Kidney epithelial cell (primary cell): ENCODE measurements around the gene RIPPLY1. TPM values are rescaled to one million over a fixed set of nuclear protein-coding genes. Genes with fewer than 3 reads are reported as not detected.

Experiments used
- DNase-seq: peaks from one replicate; pipeline ENCODE4 v3.0.0-alpha.2; 2010; ENCODE audit warnings: low read depth
- H3K27me3 ChIP-seq: 2 replicates; pipeline ENCODE4 v1.6.0; 2011; ENCODE audit warnings: low read length; ENCODE audit not compliant: control insufficient read depth, insufficient read depth
- H3K36me3 ChIP-seq: 2 replicates; pipeline ENCODE4 v1.5.1; 2011; ENCODE audit warnings: low read length; ENCODE audit not compliant: control insufficient read depth, insufficient read depth
- H3K4me3 ChIP-seq: 2 replicates; pipeline ENCODE4 v1.5.1; 2011; ENCODE audit warnings: low read depth, mild to moderate bottlenecking, control low read depth, low read length
- total RNA-seq: library from RNA; depleted of rRNA; stranded (reverse); fragments of >200 nt; gene quantifications from 2 replicates; pipeline ENCODE4 v1.2.3, GENCODE V29; 2015
- TF ChIP-seq, protein P1 (sequence below): IDR thresholded peaks from 2 replicates; pipeline ENCODE4 v1.5.1; 2011; ENCODE audit warnings: mild to moderate bottlenecking, moderate library complexity, low read length, control low read depth, inconsistent platforms; ENCODE audit not compliant: insufficient read depth, poor library complexity, severe bottlenecking

The RIPPLY1 gene
- total RNA-seq, 1 donor from 2014 or later = not detected

DNA sequence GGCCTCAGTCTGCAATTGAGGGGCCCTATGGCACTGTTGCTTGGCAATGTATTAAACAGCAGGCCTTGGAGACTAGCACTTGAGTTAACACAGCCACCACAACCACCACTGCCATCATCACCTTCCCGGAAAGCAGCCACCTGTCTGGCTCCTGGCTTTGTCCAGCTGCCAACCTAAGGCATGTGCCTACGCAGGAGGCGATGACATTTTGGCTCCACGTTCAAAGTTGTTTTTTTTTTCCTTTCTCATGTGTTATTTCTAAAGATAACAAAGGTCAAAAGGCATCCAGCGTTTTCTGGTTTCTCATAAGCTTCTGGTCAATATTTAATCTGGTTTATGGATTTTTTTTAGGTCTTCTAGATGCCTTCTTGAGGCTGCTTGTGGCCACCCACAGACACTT lies 24.6 kb upstream of the RIPPLY1 start:
- Histone ChIP-seq H3K4me3 (no peak overlapping the region), H3K36me3 (no peaks in the 10 kb centered on the region), H3K27me3 (no peaks in the 10 kb centered on the region)
- no peak for DNase-seq
- TF ChIP-seq, protein P1, sequence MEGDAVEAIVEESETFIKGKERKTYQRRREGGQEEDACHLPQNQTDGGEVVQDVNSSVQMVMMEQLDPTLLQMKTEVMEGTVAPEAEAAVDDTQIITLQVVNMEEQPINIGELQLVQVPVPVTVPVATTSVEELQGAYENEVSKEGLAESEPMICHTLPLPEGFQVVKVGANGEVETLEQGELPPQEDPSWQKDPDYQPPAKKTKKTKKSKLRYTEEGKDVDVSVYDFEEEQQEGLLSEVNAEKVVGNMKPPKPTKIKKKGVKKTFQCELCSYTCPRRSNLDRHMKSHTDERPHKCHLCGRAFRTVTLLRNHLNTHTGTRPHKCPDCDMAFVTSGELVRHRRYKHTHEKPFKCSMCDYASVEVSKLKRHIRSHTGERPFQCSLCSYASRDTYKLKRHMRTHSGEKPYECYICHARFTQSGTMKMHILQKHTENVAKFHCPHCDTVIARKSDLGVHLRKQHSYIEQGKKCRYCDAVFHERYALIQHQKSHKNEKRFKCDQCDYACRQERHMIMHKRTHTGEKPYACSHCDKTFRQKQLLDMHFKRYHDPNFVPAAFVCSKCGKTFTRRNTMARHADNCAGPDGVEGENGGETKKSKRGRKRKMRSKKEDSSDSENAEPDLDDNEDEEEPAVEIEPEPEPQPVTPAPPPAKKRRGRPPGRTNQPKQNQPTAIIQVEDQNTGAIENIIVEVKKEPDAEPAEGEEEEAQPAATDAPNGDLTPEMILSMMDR = no peak

DNA sequence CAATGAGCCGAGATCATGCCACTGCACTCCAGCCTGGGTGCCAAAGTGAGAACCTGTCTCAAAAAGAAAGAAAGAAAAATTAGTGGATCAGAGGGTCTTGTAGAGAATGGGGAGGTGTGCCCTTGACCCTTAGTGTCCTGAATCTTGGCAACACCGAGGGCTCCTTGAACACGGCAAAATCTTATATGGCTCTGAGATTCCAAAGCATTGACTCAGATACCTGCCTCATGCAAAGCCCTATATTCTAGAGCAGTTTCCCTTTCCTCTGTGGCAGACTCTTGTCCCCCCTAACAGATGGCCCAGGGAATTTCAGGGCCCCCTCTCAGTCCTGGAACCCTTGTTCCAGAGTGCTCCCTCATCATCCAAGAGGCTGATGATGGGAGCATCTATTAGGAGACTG lies 23.9 kb upstream of the RIPPLY1 start:
- DNase-seq = no peak
- H3K27me3 ChIP-seq = no peaks in the 10 kb centered on the region
- TF ChIP-seq, protein P1 = no peak
- H3K36me3 ChIP-seq = no peaks in the 10 kb centered on the region
- no peak overlapping the region for H3K4me3 ChIP-seq

DNA sequence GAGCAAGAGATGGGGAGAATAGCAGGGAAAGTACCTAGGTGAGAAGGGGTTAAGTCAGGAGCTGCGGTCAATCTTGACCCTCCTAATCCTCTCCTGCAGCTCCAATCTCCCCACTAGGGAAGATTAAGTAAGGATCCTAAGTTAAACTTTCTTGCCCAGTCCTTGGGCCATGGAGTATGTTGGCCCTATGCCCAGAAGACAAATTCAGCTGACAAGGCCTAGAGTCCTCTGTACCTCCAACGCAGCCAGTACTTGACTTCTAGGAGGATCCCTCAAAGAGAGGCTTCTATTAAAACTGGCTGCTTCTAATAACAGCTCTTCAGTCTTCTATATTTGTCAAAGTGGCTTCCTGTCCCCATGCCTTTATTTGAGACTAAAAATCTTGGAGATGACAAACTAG lies 18.5 kb upstream of the RIPPLY1 start:
- Histone ChIP-seq H3K4me3 (no peak overlapping the region), H3K36me3 (no peaks in the 10 kb centered on the region), H3K27me3 (no peaks in the 10 kb centered on the region)
- TF ChIP-seq, protein P1 = no peak
- DNase-seq = no peak

DNA sequence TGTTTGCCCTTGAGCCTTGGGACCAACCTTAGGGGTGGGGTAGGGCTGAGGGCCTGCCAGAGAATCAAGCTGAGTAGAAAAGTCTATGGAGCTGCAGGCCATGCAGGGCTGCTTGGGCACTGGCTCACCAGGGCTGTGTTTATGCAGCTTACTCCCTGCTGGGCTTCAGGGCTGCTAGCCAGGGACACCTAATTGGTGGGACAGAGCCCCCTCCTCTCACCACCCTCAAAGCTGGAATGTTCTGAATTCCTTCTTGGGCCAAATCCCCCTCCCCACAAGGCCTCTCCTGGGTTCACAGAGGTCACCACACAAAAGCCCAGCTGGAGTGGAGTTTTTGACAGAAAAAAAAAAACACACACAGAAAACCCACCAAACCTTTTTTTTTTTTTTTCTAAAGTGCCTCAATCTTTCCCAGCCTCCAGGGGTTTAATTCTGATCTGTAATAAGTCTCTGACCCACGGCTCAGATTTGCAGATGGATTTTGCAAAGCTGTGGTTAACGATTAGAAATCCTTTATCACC lies 16.9 kb upstream of the RIPPLY1 start, which contains the start of gene CLDN2:
TSS of gene CLDN2 (plus strand) at position 471 of the 521 bp plus-strand sequence. CDS start 7,827 bp downstream, outside the sequence.
- no peaks in the 10 kb centered on the region for H3K27me3 ChIP-seq
- TF ChIP-seq, protein P1 = no peak
- no peak for DNase-seq
- H3K4me3 ChIP-seq = no peak within 1 kb of the TSS
- H3K36me3 ChIP-seq = no peaks in the 10 kb centered on the region

DNA sequence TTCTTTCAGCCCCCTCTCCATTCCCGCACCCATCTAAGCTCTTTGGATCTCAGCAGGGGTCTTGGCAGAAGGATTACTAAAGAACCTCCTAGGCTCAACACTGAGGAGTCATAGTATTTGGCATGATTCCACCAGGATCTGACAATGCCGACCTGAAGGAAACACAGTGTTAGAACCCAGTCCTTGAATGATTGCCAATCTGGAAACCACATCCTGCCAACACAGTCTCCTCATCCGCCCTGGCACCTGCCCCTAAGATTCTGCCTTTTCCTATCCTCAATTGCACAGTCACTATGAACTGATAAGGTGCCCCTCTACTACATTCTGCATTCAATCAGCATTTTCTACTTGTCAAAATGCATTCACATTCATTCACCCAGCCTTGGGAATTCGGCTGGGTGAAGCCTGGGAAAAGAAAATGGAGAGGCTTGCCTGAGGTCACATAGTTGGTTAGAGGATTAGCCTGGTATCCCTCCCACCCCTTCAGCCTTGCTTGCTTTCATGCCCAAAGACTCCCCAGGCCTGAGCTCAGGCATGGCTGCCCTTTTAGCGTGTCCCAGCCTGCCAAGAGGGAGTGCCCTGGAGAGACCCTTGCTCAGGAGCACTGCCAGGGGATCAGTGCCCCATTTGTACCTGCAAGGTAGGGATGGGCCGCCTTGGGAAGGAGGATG lies 14.8 kb upstream of the RIPPLY1 start:
- Histone ChIP-seq H3K4me3 (no peak overlapping the region), H3K27me3 (no peaks in the 10 kb centered on the region), H3K36me3 (no peaks in the 10 kb centered on the region)
- DNase-seq = peak; percentile 68
- TF ChIP-seq, protein P1 = no peak

DNA sequence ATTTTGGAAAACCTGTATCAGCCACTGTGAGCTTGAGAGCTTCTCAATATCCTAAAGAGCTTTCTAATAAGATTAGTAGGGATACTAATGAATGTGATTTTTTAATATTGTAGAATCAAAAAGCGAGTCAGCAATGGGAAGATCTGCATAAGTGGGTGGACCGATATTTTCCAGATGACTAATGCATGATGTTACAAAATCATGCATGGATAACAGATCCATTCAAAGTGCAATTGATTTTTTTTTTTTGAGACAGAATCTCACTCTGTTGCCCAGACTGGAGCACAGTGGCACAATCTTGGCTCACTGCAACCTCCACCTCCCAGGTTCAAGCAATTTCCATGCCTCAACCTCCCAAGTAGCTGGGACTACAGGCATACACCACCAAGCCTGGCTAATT lies 9.7 kb upstream of the RIPPLY1 start:
- no peak for DNase-seq
- H3K4me3 ChIP-seq = no peak overlapping the region
- TF ChIP-seq, protein P1 = no peak
- H3K27me3 ChIP-seq = peaks cover 4% of the 10 kb centered on the region
- no peaks in the 10 kb centered on the region for H3K36me3 ChIP-seq
